Osteoblast (primary cell): ENCODE data around the gene ABCC1. TPM values are rescaled to one million over a fixed set of nuclear protein-coding genes. Genes with fewer than 3 reads are reported as not detected.

Experiments
- DNase-seq: peaks from one replicate; pipeline ENCODE4 v3.0.0; 2011; ENCODE audit warnings: low spot score, mixed read lengths; ENCODE audit not compliant: insufficient read length; ENCODE audit errors: missing footprints
- H2AFZ ChIP-seq: 2 replicates; pipeline ENCODE4 v1.6.0; 2011; ENCODE audit warnings: mild to moderate bottlenecking, low read length
- H3K27ac ChIP-seq: 2 replicates; pipeline ENCODE4 v1.5.1; 2011; ENCODE audit warnings: mild to moderate bottlenecking, low read depth, low read length, moderate library complexity
- H3K27me3 ChIP-seq: 2 replicates; pipeline ENCODE4 v1.6.0; 2012; ENCODE audit warnings: mild to moderate bottlenecking, control low read depth, inconsistent platforms, low read length, moderate library complexity; ENCODE audit not compliant: insufficient read depth
- H3K36me3 ChIP-seq: 2 replicates; pipeline ENCODE4 v1.5.1; 2011; ENCODE audit warnings: mild to moderate bottlenecking, low read length, control low read depth, moderate library complexity; ENCODE audit not compliant: insufficient read depth
- H3K4me1 ChIP-seq: 2 replicates; pipeline ENCODE4 v1.5.1; 2011; ENCODE audit warnings: mild to moderate bottlenecking, low read length, control low read depth, moderate library complexity; ENCODE audit not compliant: insufficient read depth
- H3K4me2 ChIP-seq: 2 replicates; pipeline ENCODE4 v1.6.0; 2011; ENCODE audit warnings: mild to moderate bottlenecking, low read length; ENCODE audit not compliant: insufficient read depth
- H3K4me3 ChIP-seq: fragments of 200-600 bp; sonication (generic); 3 replicates; pipeline ENCODE4 v1.5.1; 2012; ENCODE audit warnings: mild to moderate bottlenecking, low read length, inconsistent platforms; ENCODE audit not compliant: insufficient read depth
- H3K79me2 ChIP-seq: 2 replicates; pipeline ENCODE4 v1.6.0; 2012; ENCODE audit warnings: mild to moderate bottlenecking, low read length, control low read depth, inconsistent platforms; ENCODE audit not compliant: insufficient read depth
- H3K9me3 ChIP-seq: 2 replicates; pipeline ENCODE4 v1.5.1; 2011; ENCODE audit warnings: low read depth, low read length, control low read depth
- H4K20me1 ChIP-seq: 2 replicates; pipeline ENCODE4 v1.6.0; 2012; ENCODE audit warnings: mild to moderate bottlenecking, low read length, control low read depth; ENCODE audit not compliant: insufficient read depth
- CTCF ChIP-seq: IDR thresholded peaks from 2 replicates; pipeline ENCODE4 v1.5.1; 2011; ENCODE audit warnings: mild to moderate bottlenecking, low read depth, low read length, moderate library complexity; ENCODE audit errors: extremely low read depth
- total RNA-seq: library from RNA; depleted of rRNA; stranded (reverse); fragments of >200 nt; gene quantifications from 2 replicates; pipeline ENCODE4 v1.2.3, GENCODE V29; 2012

Gene ABCC1
- total RNA-seq, 1 donor, result 33.7 TPM

GRCh38 chr16:15993541-15993940 lies 44.1 kb downstream of the ABCC1 start:
- peaks cover 63% of the 10 kb centered on the region for H3K79me2 ChIP-seq
- TF ChIP-seq CTCF, result no peak
- H3K9me3 ChIP-seq, result no peaks in the 10 kb centered on the region
- peak; percentile 88 for DNase-seq
- H3K27ac ChIP-seq, result peak overlapping the region; percentile 93
- peak overlapping the region; percentile 16 for H3K4me3 ChIP-seq
- peaks cover 15% of the 10 kb centered on the region for H4K20me1 ChIP-seq
- no peaks in the 10 kb centered on the region for H3K27me3 ChIP-seq
- peaks cover 5% of the 10 kb centered on the region for H3K36me3 ChIP-seq
- peak overlapping the region; percentile 61 for H3K4me2 ChIP-seq
- H3K4me1 ChIP-seq, result peaks cover 69% of the 10 kb centered on the region
- no peak overlapping the region for H2AFZ ChIP-seq

GRCh38 chr16:15993946-15994665 lies 44.7 kb downstream of the ABCC1 start:
- H2AFZ ChIP-seq, result no peak overlapping the region
- H4K20me1 ChIP-seq, result peaks cover 15% of the 10 kb centered on the region
- peak overlapping the region; percentile 16 for H3K4me3 ChIP-seq
- H3K9me3 ChIP-seq, result no peaks in the 10 kb centered on the region
- H3K79me2 ChIP-seq, result peaks cover 59% of the 10 kb centered on the region
- peak overlapping the region; percentile 93 for H3K27ac ChIP-seq
- no peak for TF ChIP-seq CTCF
- no peaks in the 10 kb centered on the region for H3K27me3 ChIP-seq
- H3K4me1 ChIP-seq, result peaks cover 66% of the 10 kb centered on the region
- peaks cover 5% of the 10 kb centered on the region for H3K36me3 ChIP-seq
- peak overlapping the region; percentile 61 for H3K4me2 ChIP-seq
- peak; percentile 85 for DNase-seq

- H4K20me1 ChIP-seq, result peaks cover 18% of the 10 kb centered on the region
- no peaks in the 10 kb centered on the region for H3K27me3 ChIP-seq
- peak overlapping the region; percentile 35 for H3K4me3 ChIP-seq
- peak overlapping the region; percentile 16 for H3K4me2 ChIP-seq
- no peak for TF ChIP-seq CTCF
- H3K9me3 ChIP-seq, result no peaks in the 10 kb centered on the region
- H3K79me2 ChIP-seq, result peaks cover 57% of the 10 kb centered on the region
- peak; percentile 80 for DNase-seq
- peaks cover 52% of the 10 kb centered on the region for H3K4me1 ChIP-seq
- peak overlapping the region; percentile 85 for H3K27ac ChIP-seq
- H3K36me3 ChIP-seq, result peaks cover 2% of the 10 kb centered on the region
- H2AFZ ChIP-seq, result no peak overlapping the region
Observed at GRCh38 chr16:15996432-15997109, 47.2 kb downstream of the ABCC1 start.

GRCh38 chr16:16000685-16001084 lies 51.3 kb downstream of the ABCC1 start:
- no peaks in the 10 kb centered on the region for H3K27me3 ChIP-seq
- no peak overlapping the region for H3K4me2 ChIP-seq
- peaks cover 45% of the 10 kb centered on the region for H3K4me1 ChIP-seq
- H3K36me3 ChIP-seq, result peaks cover 4% of the 10 kb centered on the region
- no peak for TF ChIP-seq CTCF
- no peaks in the 10 kb centered on the region for H3K9me3 ChIP-seq
- H3K4me3 ChIP-seq, result no peak overlapping the region
- H4K20me1 ChIP-seq, result peaks cover 8% of the 10 kb centered on the region
- H3K27ac ChIP-seq, result no peak overlapping the region
- H3K79me2 ChIP-seq, result peaks cover 58% of the 10 kb centered on the region
- no peak overlapping the region for H2AFZ ChIP-seq
- DNase-seq, result no peak
